LNCaP clone FGC (cell line): Measurements from ENCODE around the gene KCNIP2.

Experiments used
- DNase-seq: peaks from one replicate; pipeline ENCODE4 v3.0.0-alpha.2; 2011; ENCODE audit warnings: low read depth
- H3K4me3 ChIP-seq: 2 replicates; pipeline ENCODE4 v1.5.1; 2011; ENCODE audit warnings: mild to moderate bottlenecking, low read depth, low read length, control low read depth
- CTCF ChIP-seq: IDR thresholded peaks from 2 replicates; pipeline ENCODE4 v1.5.1; 2012; ENCODE audit warnings: mild to moderate bottlenecking; ENCODE audit not compliant: control insufficient read depth, insufficient read depth; ENCODE audit errors: extremely low read depth

The KCNIP2 gene

GRCh38 chr10:101843032-101844021 is at the start of gene KCNIP2:
TSS of gene KCNIP2 (minus strand) at chr10:101843800. CDS start at chr10:101843568, 232 bp downstream.
- peak; percentile 26 for TF ChIP-seq CTCF
- no peak within 1 kb of the TSS for H3K4me3 ChIP-seq
- no peak for DNase-seq

- no peak for TF ChIP-seq CTCF
- no peak for DNase-seq
- no peak overlapping the region for H3K4me3 ChIP-seq
Observed at GRCh38 chr10:101892782-101893391, 49.3 kb upstream of the KCNIP2 start.

GRCh38 chr10:101889256-101890210 is 45.9 kb upstream of the KCNIP2 start:
- TF ChIP-seq CTCF = peak; percentile 84
- peak; percentile 28 for DNase-seq
- no peak overlapping the region for H3K4me3 ChIP-seq

- no peak for DNase-seq
- no peak for TF ChIP-seq CTCF
- no peak overlapping the region for H3K4me3 ChIP-seq
Observed at GRCh38 chr10:101888251-101888949, 44.8 kb upstream of the KCNIP2 start.

- no peak overlapping the region for H3K4me3 ChIP-seq
- DNase-seq = no peak
- TF ChIP-seq CTCF = no peak
Observed at GRCh38 chr10:101887775-101888174, 44.2 kb upstream of the KCNIP2 start.
